H1 (cell line): ENCODE results near the gene SERPINH1. TPM values are rescaled to one million over a fixed set of nuclear protein-coding genes. Genes with fewer than 3 reads are reported as not detected.

ENCODE experiments used
- CBX5 ChIP-seq: fragments of 300-800, 300-1000 bp; sonication (generic); IDR thresholded peaks from 2 replicates; pipeline ENCODE4 v1.7.1; 2016; ENCODE audit warnings: antibody characterized with exemption, low read length, low read depth
- CREB1 ChIP-seq: IDR thresholded peaks from 2 replicates; pipeline ENCODE4 v1.6.1; 2012; ENCODE audit warnings: inconsistent platforms
- CTBP2 ChIP-seq: IDR thresholded peaks from 2 replicates; pipeline ENCODE4 v1.7.0; 2011; ENCODE audit warnings: borderline replicate concordance, mild to moderate bottlenecking, moderate library complexity, mixed read lengths, low read length; ENCODE audit not compliant: insufficient read depth, insufficient read length
- E2F6 ChIP-seq: IDR thresholded peaks from 2 replicates; pipeline ENCODE4 v1.6.1; 2012; ENCODE audit warnings: inconsistent platforms
- EGR1 ChIP-seq: IDR thresholded peaks from 2 replicates; pipeline ENCODE4 v1.6.1; 2011; ENCODE audit warnings: low read depth, low read length, borderline replicate concordance
- FOSL1 ChIP-seq: IDR thresholded peaks from 2 replicates; pipeline ENCODE4 v1.6.1; 2011; ENCODE audit warnings: mild to moderate bottlenecking, low read depth, low read length, moderate library complexity; ENCODE audit not compliant: insufficient read depth
- JUN ChIP-seq: IDR thresholded peaks from 2 replicates; pipeline ENCODE4 v1.6.1; 2011; ENCODE audit warnings: low read depth, mild to moderate bottlenecking, improper control_type of control experiment, low read length
- JUND ChIP-seq: IDR thresholded peaks from 2 replicates; pipeline ENCODE4 v1.6.1; 2011; ENCODE audit warnings: mild to moderate bottlenecking, improper control_type of control experiment, low read length
- NANOG ChIP-seq: IDR thresholded peaks from 2 replicates; pipeline ENCODE4 v1.6.1; 2011; ENCODE audit warnings: low read length, low read depth, mild to moderate bottlenecking, inconsistent platforms; ENCODE audit not compliant: insufficient read depth, poor library complexity, severe bottlenecking
- NRF1 ChIP-seq: IDR thresholded peaks from 2 replicates; pipeline ENCODE4 v1.6.1; 2011; ENCODE audit warnings: mild to moderate bottlenecking, low read depth, low read length, improper control_type of control experiment
- POLR2A ChIP-seq, 2 experiments: IDR thresholded peaks; 1 replicate in 1 of 2; 2 replicates in 1 of 2; pipeline ENCODE4 v1.6.1; 2011; ENCODE audit warnings: low read depth in 2 of 2, low read length in 2 of 2, mild to moderate bottlenecking in 2 of 2; ENCODE audit errors: control extremely low read depth in 1 of 2
- POU5F1 ChIP-seq: IDR thresholded peaks from 2 replicates; pipeline ENCODE4 v1.6.1; 2011; ENCODE audit warnings: low read depth, mild to moderate bottlenecking, low read length, moderate library complexity
- RAD21 ChIP-seq, 2 experiments: IDR thresholded peaks in 1 of 2; conservative IDR thresholded peaks in 1 of 2; 2 replicates each; pipeline ENCODE4 v1.6.1; 2011; ENCODE audit warnings: low read depth in 2 of 2, low read length in 2 of 2, improper control_type of control experiment in 1 of 2, inconsistent platforms in 1 of 2, mild to moderate bottlenecking in 1 of 2, moderate library complexity in 1 of 2
- RBBP5 ChIP-seq: IDR thresholded peaks from 2 replicates; pipeline ENCODE4 v1.7.1; 2012; ENCODE audit warnings: low read depth, mild to moderate bottlenecking, inconsistent platforms, low read length, moderate library complexity, borderline replicate concordance
- SIN3A ChIP-seq, 2 experiments: IDR thresholded peaks in 1 of 2; conservative IDR thresholded peaks in 1 of 2; 2 replicates each; pipeline ENCODE4 v1.6.1; 2011 to 2012; ENCODE audit warnings: low read length in 2 of 2, improper control_type of control experiment in 1 of 2, low read depth in 1 of 2, mild to moderate bottlenecking in 1 of 2
- SP1 ChIP-seq: IDR thresholded peaks from 2 replicates; pipeline ENCODE4 v1.6.1; 2011; ENCODE audit warnings: low read depth, low read length
- SP2 ChIP-seq: IDR thresholded peaks from 2 replicates; pipeline ENCODE4 v1.6.1; 2012; ENCODE audit warnings: mild to moderate bottlenecking, low read length, inconsistent platforms
- SP4 ChIP-seq: IDR thresholded peaks from 2 replicates; pipeline ENCODE4 v1.6.1; 2012; ENCODE audit warnings: low read length, inconsistent platforms
- SRF ChIP-seq: IDR thresholded peaks from 2 replicates; pipeline ENCODE4 v1.6.1; 2011; ENCODE audit warnings: mild to moderate bottlenecking, low read depth, low read length, moderate library complexity
- TAF1 ChIP-seq: IDR thresholded peaks from 2 replicates; pipeline ENCODE4 v1.6.1; 2011; ENCODE audit warnings: mild to moderate bottlenecking, low read depth, low read length
- TAF7 ChIP-seq: optimal IDR thresholded peaks from 2 replicates; pipeline ENCODE3; 2011; ENCODE audit warnings: low read depth, mild to moderate bottlenecking, inconsistent platforms, low read length, moderate library complexity, borderline replicate concordance
- TBP ChIP-seq: IDR thresholded peaks from 2 replicates; pipeline ENCODE4 v1.6.1; 2011; ENCODE audit warnings: low read depth, low read length, improper control_type of control experiment
- TCF12 ChIP-seq: IDR thresholded peaks from 2 replicates; pipeline ENCODE4 v1.6.1; 2011; ENCODE audit warnings: low read depth, mild to moderate bottlenecking, low read length
- polyA plus RNA-seq, 7 experiments: library from polyadenylated mRNA; depleted of rRNA in 3 of 7; stranded (reverse) in 5 of 7; unstranded in 2 of 7; fragments of >200 nt in 5 of 7; fragments of 200-250 nt in 2 of 7; gene quantifications; 1 replicate in 5 of 7; 2 replicates in 1 of 7; 4 replicates in 1 of 7; pipeline versions ENCODE4 v1.2.1 to v1.2.3, GENCODE V29; 2011 to 2013; ENCODE audit warnings: missing spikeins in 2 of 7, mixed read lengths in 2 of 7
- total RNA-seq: library from RNA; stranded (reverse); fragmentation: NEBNext Ultra II Directional; extraction: Animal tissue kit (Norgen Biotek cat#: 25700); gene quantifications from 2 replicates; pipeline ENCODE4 v1.2.1, GENCODE V29; 2021
- TF ChIP-seq, protein P1 (sequence below): IDR thresholded peaks from 2 replicates; pipeline ENCODE4 v1.6.1; 2011; ENCODE audit warnings: low read depth, mild to moderate bottlenecking, low read length; ENCODE audit not compliant: insufficient read depth

The SERPINH1 gene
- total and polyA plus RNA-seq, 2 of the 8 experiments (the other 6 are each of a cell fraction or from before 2014, with no cell fraction given): 420 to 621 TPM

DNA sequence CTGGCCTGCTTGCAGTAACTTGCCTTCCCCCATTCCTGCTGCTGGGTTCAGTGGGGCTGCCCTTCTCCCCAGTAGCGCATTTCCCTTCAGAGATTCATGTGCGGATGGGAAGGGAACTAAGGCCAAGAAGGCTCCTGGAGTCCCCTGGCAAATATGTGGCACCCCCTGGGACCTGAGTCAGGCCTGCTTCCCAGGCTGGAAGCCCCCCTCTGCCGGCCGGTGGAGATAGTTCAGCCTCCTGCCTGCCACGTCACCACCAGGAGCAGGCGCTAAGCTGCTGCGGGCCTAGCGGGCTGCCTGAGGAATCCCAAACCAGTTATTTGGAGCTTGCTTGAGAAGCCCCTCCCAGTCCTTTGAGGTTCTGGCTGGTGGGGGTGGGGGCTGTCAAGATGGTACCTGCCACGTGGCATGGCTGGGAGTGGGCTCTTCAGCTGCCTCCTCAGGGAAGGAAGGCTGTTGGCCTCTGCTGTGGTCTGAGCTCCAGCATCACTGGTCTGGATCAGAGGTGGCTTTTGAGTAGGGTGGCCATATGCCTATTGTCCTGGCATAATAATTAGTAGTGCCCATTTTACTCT, 2.0 kb downstream of the SERPINH1 start (continued):
- no peak for TF ChIP-seq EGR1
- peak; percentile 67; the same call in 1 of the 2 replicates for TF ChIP-seq JUND
- TF ChIP-seq TCF12: no peak
- TF ChIP-seq POU5F1: no peak
- no peak for TF ChIP-seq FOSL1
- TF ChIP-seq SRF: no peak
- no peak for TF ChIP-seq NRF1
- peak; percentile 76 for TF ChIP-seq TAF7
- TF ChIP-seq, protein P1, sequence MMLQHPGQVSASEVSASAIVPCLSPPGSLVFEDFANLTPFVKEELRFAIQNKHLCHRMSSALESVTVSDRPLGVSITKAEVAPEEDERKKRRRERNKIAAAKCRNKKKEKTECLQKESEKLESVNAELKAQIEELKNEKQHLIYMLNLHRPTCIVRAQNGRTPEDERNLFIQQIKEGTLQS: no peak
- no peak for TF ChIP-seq JUN
- 0 out of 2 replicates have a peak, but pooled peaks have one; percentile 44 for TF ChIP-seq SP1
- no peak for TF ChIP-seq RBBP5
- TF ChIP-seq SP4: no peak; the same call in 1 of the 2 replicates
- TF ChIP-seq CREB1: peak; percentile 87
- TF ChIP-seq RAD21 (IDR thresholded peaks at IDR 0.05 in 1 of 2, conservative IDR thresholded peaks at IDR 0.05 in 1 of 2; ENCODE audit: low read depth in 2 of 2, low read length in 2 of 2): peak; percentile 50 to 69
- TF ChIP-seq SIN3A (conservative IDR thresholded peaks at IDR 0.05 in 1 of 2, IDR thresholded peaks at IDR 0.05 in 1 of 2; ENCODE audit: low read depth in 1 of 2, low read length in 2 of 2): peak; percentile 92 to 93; a peak in 3 of 4 replicates
- no peak for TF ChIP-seq NANOG
- TF ChIP-seq CTBP2: no peak
- TF ChIP-seq CBX5: no peak
- peak; percentile 24; the same call in 1 of the 2 replicates for TF ChIP-seq TBP
- no peak for TF ChIP-seq SP2
- peak; percentile 66 for TF ChIP-seq TAF1
- TF ChIP-seq E2F6: no peak
- no peak; a peak in 1 of 3 replicates for TF ChIP-seq POLR2A (IDR thresholded peaks at IDR 0.05; ENCODE audit: control extremely low read depth in 1 of 2, low read depth in 2 of 2, low read length in 2 of 2)
